ENCODE measurements around the gene VPS26C. TPM values are rescaled to one million over a fixed set of nuclear protein-coding genes. Genes with fewer than 3 reads are reported as not detected.

VPS26C gene
- total and polyA plus RNA-seq, 9 of the 15 experiments (the other 6 are each of a cell fraction or from before 2014, with no cell fraction given): 32.8 to 48.7 (median 42.1) TPM

GRCh38 chr21:37251294-37251634 is 15.9 kb downstream of the VPS26C start (continued):
- TF ChIP-seq ARID3A (IDR thresholded peaks at IDR 0.05; ENCODE audit: borderline replicate concordance, low read depth, low read length) (0 out of 2 replicates have a peak, but pooled peaks have one; percentile 27), SMAD1 (IDR thresholded peaks at IDR 0.05; ENCODE audit: low read depth, low read length, partially characterized antibody) (no peak), NR4A1 (CRISPR knock-in tag; IDR thresholded peaks at IDR 0.05) (no peak), NR4A1 (tag; IDR thresholded peaks at IDR 0.05) (no peak), EGR1 (conservative IDR thresholded peaks at IDR 0.05) (peak; percentile 91), CSDE1 (IDR thresholded peaks at IDR 0.05) (no peak), ATF2 (CRISPR knock-in tag; IDR thresholded peaks at IDR 0.05) (no peak), PURB (CRISPR knock-in tag; IDR thresholded peaks at IDR 0.05; ENCODE audit: low read depth) (no peak), NFXL1 (CRISPR knock-in tag; IDR thresholded peaks at IDR 0.05) (no peak), ZNF592 (IDR thresholded peaks at IDR 0.05) (0 out of 2 replicates have a peak, but pooled peaks have one; percentile 12), FIP1L1 (IDR thresholded peaks at IDR 0.05; ENCODE audit: low read depth, low read length, poor library complexity, severe bottlenecking) (no peak), KLF6 (CRISPR knock-in tag; IDR thresholded peaks at IDR 0.05; ENCODE audit: borderline replicate concordance) (no peak), ZFP36 (IDR thresholded peaks at IDR 0.05; ENCODE audit: low read depth, low read length, partially characterized antibody) (no peak), SIX5 (IDR thresholded peaks at IDR 0.05; ENCODE audit: borderline replicate concordance in 1 of 2, insufficient read depth in 1 of 2, low read depth in 1 of 2, low read length in 2 of 2) (no peak), PKNOX1 (IDR thresholded peaks at IDR 0.05) (no peak), ATF3 (IDR thresholded peaks at IDR 0.05) (peak; percentile 45), ATF3 (CRISPR knock-in tag; conservative IDR thresholded peaks at IDR 0.05) (no peak), MEIS2 (IDR thresholded peaks at IDR 0.05; ENCODE audit: partially characterized antibody) (peak; percentile 47), ZNF551 (CRISPR knock-in tag; IDR thresholded peaks at IDR 0.05) (no peak)

All from K562 (cell line).